GM18508 (cell line): ENCODE data around the gene FTCDNL1.

Experiments
- ATAC-seq: cut with Tn5 transposase; IDR thresholded peaks from one replicate; pipeline ENCODE4 v1.9.1; 2021; ENCODE audit warnings: moderate number of reproducible peaks; ENCODE audit not compliant: insufficient read depth, unreplicated experiment

FTCDNL1 gene

GRCh38 chr2:199749571-199749970, 101.4 kb downstream of the FTCDNL1 start:
- no peak for ATAC-seq

DNA sequence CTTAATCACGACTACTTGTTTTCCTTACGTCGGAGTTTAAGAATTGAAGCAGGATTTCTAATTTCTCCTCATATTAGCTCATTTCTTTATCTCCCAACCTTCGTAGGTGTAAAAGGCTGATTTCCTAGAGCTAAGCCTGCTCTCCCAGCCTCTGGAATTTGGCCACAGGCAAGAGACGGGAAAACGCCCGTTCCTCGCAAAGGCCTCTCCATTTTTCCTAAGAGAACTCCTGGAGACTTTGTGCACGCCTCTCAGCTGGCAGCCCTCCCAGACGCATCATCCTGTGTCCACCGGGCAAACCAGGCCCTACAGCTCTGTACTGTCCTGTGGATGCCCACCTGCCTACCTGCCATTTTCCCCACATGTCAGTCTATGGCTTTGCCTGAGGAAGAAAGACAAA, 106.3 kb downstream of the FTCDNL1 start:
- no peak for ATAC-seq

DNA sequence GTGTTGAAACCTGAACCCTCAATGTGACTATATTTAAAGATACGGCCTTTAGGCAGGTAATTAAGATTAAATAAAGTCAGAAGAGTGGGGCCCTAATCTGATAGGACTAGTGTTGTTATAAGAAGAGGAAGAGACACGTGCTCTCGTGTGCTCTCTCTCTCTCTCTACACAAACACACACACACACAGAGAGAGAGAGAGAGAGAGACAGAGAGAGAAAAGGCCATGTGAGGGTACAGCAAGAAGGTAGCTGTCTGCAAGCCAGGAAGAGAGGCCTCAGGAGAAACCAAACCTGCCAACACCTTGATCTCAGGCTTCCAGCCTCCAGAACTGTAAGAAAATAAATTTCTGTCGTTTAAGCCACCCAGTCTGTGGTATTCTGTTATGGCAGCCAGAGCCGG, 106.7 kb downstream of the FTCDNL1 start:
- no peak for ATAC-seq

- ATAC-seq, result no peak
These were observed 107.4 kb downstream of the FTCDNL1 start for GRCh38 chr2:199743415-199744120.

GRCh38 chr2:199742884-199743283, 108.1 kb downstream of the FTCDNL1 start:
- no peak for ATAC-seq

DNA sequence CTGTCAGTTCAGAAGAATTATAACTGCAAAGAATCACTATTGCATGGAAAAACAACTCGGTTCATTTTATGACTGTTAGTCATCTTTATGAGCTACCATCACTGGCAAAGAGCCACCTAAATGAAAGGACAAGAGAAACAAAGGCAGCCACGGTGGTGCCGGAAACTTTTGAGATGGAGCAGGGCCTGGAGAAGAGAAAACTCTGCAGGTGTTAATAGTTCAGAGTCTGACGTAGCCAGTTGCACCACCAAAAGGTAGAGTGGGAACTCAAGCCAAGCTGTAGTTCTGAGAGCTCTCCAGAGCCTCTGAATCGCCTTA, 110.9 kb downstream of the FTCDNL1 start:
- no peak for ATAC-seq

- ATAC-seq, result no peak
These were observed 111.4 kb downstream of the FTCDNL1 start for GRCh38 chr2:199739413-199740110.

DNA sequence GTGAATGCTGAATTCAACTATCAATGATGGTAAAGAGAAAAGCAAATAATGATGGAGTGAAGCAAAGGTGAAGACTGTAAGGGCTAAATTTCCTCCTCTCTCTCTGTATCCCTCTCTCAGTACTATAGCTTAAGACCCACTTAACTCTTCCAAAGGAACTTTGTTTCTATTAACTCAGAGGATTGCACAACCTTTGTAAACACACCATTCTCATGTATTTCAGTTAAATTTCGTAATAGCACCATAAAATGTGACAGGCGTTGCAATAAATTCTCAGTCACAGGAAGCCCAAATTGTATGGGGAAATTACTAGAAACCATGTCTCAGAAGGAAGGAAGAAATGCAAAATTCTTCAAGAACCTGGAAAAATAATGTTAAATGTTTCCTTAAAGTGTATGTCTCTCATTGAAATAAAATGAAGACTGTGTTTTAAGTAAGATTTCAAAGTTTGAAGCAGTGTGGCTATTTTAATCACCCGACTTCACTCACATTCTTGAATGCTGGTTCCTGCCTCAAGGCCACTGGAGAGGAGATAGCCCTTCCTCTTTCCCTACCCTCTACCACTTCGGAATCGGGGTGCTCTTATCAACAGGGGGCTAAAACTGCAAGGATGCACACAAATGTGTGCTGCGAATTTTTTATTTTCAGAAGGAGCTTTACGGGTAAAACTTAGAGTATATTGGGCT, 112.1 kb downstream of the FTCDNL1 start:
- no peak for ATAC-seq

GRCh38 chr2:199734651-199735050, 116.3 kb downstream of the FTCDNL1 start:
- ATAC-seq, result no peak

DNA sequence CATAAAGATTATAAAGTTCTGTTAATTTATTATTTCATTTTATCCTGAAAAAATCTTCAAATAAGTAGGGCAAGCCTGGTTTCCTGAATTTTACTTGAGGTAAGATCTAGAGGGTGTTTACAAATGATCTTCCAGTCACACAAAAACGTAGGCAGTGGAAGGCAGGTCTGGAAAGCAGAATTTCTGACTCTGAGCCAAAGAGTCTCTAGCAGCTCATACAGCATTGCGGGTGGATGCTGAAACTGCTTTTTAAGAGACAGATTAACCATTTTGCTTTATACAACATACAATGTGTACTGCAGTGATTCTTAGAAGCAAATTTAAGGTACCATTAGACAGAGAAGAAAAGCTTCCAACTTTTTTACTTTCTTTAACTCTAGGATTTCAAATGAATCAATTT, 117.0 kb downstream of the FTCDNL1 start:
- no peak for ATAC-seq

DNA sequence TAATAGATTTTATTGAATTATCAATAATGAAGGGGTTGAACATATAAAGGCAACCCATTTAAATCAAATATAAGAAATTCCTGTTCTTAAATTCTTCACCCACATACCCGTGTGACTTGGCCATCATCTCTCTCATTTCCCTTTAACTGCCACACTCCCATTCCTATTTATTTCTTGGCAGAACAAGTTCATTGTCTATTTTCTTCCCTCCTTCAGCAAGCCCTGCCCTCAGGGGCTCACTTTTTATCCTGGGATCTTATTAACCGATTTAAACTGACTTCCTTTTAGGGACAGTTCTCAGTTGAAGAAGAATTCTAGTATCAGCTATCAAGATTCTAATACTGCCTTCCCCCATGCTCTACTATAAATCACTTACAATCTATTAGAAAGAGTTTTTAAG, 123.2 kb downstream of the FTCDNL1 start:
- no peak for ATAC-seq

GRCh38 chr2:199727306-199727705, 123.7 kb downstream of the FTCDNL1 start:
- no peak for ATAC-seq

DNA sequence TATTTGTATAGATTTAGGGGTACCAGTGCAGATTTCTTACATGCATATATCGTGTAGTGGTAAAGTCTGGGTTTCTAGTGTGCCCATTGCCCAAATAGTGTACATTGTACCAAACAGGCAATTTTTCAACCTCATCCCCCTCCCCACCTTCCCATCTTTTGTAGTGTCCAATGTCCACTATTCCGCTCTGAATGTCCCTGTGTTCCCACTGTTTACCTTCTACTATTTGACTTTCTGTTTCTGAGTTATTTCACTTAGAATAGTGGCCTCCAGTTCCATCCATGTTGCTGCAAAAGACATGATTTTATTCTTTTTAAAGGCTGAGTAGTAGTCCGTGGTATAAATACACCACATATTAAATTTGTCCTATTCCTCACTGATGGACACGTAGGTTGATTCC, 132.9 kb downstream of the FTCDNL1 start:
- no peak for ATAC-seq

- no peak for ATAC-seq
These were observed 133.4 kb downstream of the FTCDNL1 start for GRCh38 chr2:199717587-199717907.

DNA sequence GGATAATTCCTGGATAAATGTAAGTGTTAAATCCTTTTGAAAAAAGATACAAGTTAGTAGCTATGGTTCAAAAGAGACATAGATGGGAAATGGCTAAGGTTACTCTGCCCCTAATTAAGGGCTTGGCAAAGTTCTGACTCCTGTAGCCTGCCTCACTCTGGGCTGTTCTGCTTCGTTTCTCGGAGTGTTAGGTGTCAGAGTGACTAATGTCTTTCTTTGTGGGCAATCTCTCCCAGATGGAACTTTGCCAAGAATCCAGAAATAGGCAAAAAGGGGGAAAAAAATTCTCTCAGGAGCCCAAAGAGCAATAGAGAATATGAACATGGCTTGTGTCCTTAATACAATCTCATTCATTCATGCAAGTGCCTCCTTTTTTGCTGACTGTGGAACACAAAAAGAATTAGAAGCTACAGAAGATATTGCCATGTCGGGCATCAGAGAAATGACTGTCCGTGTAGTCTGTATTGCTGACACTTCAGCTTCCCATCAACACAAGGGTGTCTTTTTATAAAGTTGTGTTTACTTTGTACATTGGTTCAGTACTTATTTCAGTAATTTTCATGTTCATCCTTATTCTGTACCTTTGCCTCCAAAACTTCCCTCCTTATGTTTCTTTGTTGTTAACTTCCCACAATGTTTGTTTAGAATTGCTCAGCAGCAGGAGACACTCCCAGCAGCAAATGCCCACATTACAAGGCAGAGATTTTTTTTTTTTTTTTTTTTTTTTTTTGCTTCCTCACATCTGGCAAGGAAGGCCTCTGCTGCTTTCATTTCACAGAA, 134.0 kb downstream of the FTCDNL1 start:
- ATAC-seq, result no peak

GRCh38 chr2:199713746-199714145, 137.2 kb downstream of the FTCDNL1 start:
- ATAC-seq, result no peak

DNA sequence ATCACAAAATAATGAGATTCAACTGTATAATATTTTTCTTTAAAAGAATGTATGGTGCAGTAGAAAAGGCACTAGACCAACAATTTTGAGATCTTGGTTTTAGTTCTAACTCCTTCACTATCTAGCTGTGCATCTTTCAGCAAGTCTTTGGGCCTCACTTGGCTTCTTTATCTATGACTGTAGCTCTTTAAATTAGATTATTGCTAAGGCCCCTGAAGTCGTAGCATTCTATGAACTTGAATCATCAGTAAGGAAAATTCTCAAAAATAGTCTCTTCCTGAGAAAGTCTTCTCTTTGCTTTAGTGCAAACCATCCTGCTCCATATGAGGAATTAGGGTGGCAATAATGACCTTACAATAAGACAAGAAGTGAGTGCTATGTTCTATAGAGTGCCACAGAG, 140.4 kb downstream of the FTCDNL1 start:
- no peak for ATAC-seq
